Mesenteric fat pad (tissue), 1 donor: ENCODE measurements around the gene C2CD4A. TPM values are rescaled to one million over a fixed set of nuclear protein-coding genes. Genes with fewer than 3 reads are reported as not detected.

Source experiments
- total RNA-seq: library from RNA; stranded (reverse); fragmentation: NEBNext Ultra II Directional; extraction: Animal tissue kit (Norgen Biotek cat#: 25700); gene quantifications from one replicate; pipeline ENCODE4 v1.2.1, GENCODE V29; 2021
- donor health status: DM: yes; HTN: yes; CAD: no.

The C2CD4A gene
- total RNA-seq, 1 donor from 2014 or later, result not detected

Other genes starting within 250 kb of the C2CD4A start
- gene VPS13C, start 6.5 kb upstream of the C2CD4A start, total RNA-seq, result 66.7 TPM
- 12.1 TPM for gene C2CD4B, start 98.3 kb downstream of the C2CD4A start, total RNA-seq